Adrenal gland (tissue), 12 donors: ENCODE data around the gene PLAC8L1. TPM values are rescaled to one million over a fixed set of nuclear protein-coding genes. Genes with fewer than 3 reads are reported as not detected.

ENCODE experiments used
- DNase-seq, 7 donors: peaks; one replicate each; pipeline ENCODE4 v3.0.0-alpha.2; 2019 to 2020
- H3K27ac ChIP-seq, 5 donors: fragments of 200-600 bp; sonication (generic) in 4 of 5; 1 replicate in 3 of 5; 2 replicates in 2 of 5; pipeline versions ENCODE4 v1.5.1 to v1.8.0; 2016 to 2020; ENCODE audit warnings: mild to moderate bottlenecking in 1 of 5
- H3K27me3 ChIP-seq: fragments of 200-600 bp; 2 replicates; pipeline ENCODE4 v1.8.0; 2021
- H3K36me3 ChIP-seq, 2 donors: fragments of 200-600 bp; replicated peaks in 1 of 2; 1 replicate in 1 of 2; 2 replicates in 1 of 2; pipeline versions ENCODE4 v1.5.1 to v1.8.0; 2018 to 2022
- H3K4me1 ChIP-seq, 2 donors: fragments of 200-600 bp; replicated peaks in 1 of 2; 1 replicate in 1 of 2; 2 replicates in 1 of 2; pipeline versions ENCODE4 v1.5.1 to v1.8.0; 2018 to 2021
- H3K4me3 ChIP-seq, 4 donors: fragments of 200-600 bp; sonication (generic) in 3 of 4; one replicate each; pipeline ENCODE4 v1.5.1; 2016 to 2018
- H3K9me3 ChIP-seq, 3 donors: fragments of 200-600 bp; sonication (generic) in 1 of 3; replicated peaks in 1 of 3; 1 replicate in 2 of 3; 2 replicates in 1 of 3; pipeline versions ENCODE4 v1.5.1 to v1.8.0; 2016 to 2021
- POLR2A ChIP-seq, 2 donors: fragments of 450-650 bp; IDR thresholded peaks; one replicate each; pipeline ENCODE4 v1.6.1; 2017; ENCODE audit warnings: antibody characterized with exemption in 2 of 2, mild to moderate bottlenecking in 2 of 2, moderate library complexity in 1 of 2
- WGBS, 4 donors: extraction: QIAGEN DNeasy Blood & Tissue Kit in 2 of 4; methylation state at CpG; one replicate each; pipeline versions ENCODE4 v1.1.5 to v1.1.7; 2013 to 2017; 5-methylcytosine and 5-hydroxymethylcytosine counted together
- intact Hi-C, 2 donors: fragments of 100-400 bp; cut with DNase I; formaldehyde crosslinking; loops; one replicate each; pipeline versions ENCODE4 v1.14.1 to v1.15.0; 2022 to 2023
- polyA plus RNA-seq, 3 donors: library from polyadenylated mRNA; stranded (reverse); fragments of 200-250 nt in 2 of 3; fragments of 350-450 nt in 1 of 3; fragmentation: Illumina TruSeq in 1 of 3; extraction: RNeasy Lipid Tissue Mini Kit (QIAGEN cat#74804) in 1 of 3; gene quantifications; one replicate each; pipeline ENCODE4 v1.2.3, GENCODE V29; 2013 to 2014
- total RNA-seq, 9 donors: library from RNA; depleted of rRNA in 4 of 9; stranded (reverse); fragments of >200 nt in 4 of 9; fragments of 120-200 nt in 1 of 9; fragmentation: NEBNext Ultra II Directional in 1 of 9; extraction: Animal tissue kit (Norgen Biotek cat#: 25700) in 1 of 9; gene quantifications; one replicate each; pipeline versions ENCODE4 v1.1.0 to v1.2.4, GENCODE V29; 2013 to 2023
- TF ChIP-seq, protein P1 (sequence below), 6 experiments: fragments of 450-650 bp in 4 of 6; fragments of 200-600 bp in 2 of 6; sonication (generic) in 1 of 6; IDR thresholded peaks; 1 replicate in 5 of 6; 2 replicates in 1 of 6; pipeline versions ENCODE4 v1.5.1 to v1.8.0; 2016 to 2021; ENCODE audit warnings: antibody characterized with exemption in 6 of 6, mild to moderate bottlenecking in 2 of 6, moderate library complexity in 1 of 6
- donor health status: healthy with polysubstance abuse.
- donor health status: Bipolar disorder and iron deficiency.
- donor health status: DM: yes; HTN: yes; CAD: no.
- donor health status: DM: no; HTN: no; CAD: no.
- donor health status: DM: no; HTN: no; CAD: no.
- donor health status: DM: yes; HTN: yes; CAD: no.

The PLAC8L1 gene
- total and polyA plus RNA-seq, 12 donors = 0.37 to 1.2 (median 0.97) TPM; not detected in 7

DNA sequence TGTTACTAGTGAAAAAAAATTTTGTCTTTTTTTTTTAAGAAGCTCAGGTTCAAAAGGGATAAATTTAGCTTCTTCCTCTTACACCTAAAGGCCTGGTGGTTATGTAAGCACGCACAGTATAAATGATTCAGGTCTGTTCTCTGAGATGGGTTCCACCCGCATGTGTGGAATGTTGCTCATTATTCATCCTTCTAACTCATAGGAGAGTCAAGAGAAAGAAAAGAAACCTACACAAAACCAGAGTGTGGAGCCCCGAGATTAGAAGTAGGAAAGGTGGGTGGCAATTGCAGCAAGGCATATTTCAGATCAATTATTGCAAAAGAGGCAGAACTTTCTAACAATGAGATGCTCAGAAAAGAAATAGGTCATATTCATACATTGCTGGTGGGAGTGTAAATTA is 13.5 kb downstream of the PLAC8L1 start:
- Histone ChIP-seq H3K36me3 (no peaks in the 10 kb centered on the region), H3K4me1 (no peaks in the 10 kb centered on the region), H3K27ac (no peak overlapping the region), H3K4me3 (no peak overlapping the region), H3K9me3 (no peaks in the 10 kb centered on the region), H3K27me3 (no peaks in the 10 kb centered on the region)
- intact Hi-C loops = no loop called here
- WGBS, 4 donors = 86 to 93% (median 89%) methylated on average over 3 of the region's 3 CpGs
- DNase-seq = no peak
- TF ChIP-seq POLR2A (IDR thresholded peaks at IDR 0.05) = no peak
- TF ChIP-seq, protein P1, sequence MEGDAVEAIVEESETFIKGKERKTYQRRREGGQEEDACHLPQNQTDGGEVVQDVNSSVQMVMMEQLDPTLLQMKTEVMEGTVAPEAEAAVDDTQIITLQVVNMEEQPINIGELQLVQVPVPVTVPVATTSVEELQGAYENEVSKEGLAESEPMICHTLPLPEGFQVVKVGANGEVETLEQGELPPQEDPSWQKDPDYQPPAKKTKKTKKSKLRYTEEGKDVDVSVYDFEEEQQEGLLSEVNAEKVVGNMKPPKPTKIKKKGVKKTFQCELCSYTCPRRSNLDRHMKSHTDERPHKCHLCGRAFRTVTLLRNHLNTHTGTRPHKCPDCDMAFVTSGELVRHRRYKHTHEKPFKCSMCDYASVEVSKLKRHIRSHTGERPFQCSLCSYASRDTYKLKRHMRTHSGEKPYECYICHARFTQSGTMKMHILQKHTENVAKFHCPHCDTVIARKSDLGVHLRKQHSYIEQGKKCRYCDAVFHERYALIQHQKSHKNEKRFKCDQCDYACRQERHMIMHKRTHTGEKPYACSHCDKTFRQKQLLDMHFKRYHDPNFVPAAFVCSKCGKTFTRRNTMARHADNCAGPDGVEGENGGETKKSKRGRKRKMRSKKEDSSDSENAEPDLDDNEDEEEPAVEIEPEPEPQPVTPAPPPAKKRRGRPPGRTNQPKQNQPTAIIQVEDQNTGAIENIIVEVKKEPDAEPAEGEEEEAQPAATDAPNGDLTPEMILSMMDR (IDR thresholded peaks at IDR 0.05) = no peak

DNA sequence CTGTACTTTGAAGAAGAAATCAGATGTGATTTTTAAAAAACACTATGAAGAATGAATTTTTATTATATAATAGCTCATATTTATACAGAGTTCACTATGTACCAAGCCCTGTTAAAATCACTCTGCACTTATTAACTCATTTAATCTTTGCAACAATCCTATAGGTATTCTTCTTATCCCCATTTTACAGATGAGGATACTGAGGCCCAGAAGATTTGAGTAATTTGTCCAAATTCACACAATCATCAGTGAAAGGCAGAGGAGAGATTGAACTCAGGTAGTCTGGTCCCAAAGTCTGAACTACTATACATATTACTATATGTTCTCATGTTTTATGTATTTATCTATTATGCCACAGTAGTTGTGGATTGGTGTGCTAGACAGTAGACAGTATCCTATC is 16.1 kb downstream of the PLAC8L1 start:
- Histone ChIP-seq H3K4me3 (no peak overlapping the region), H3K27me3 (no peaks in the 10 kb centered on the region), H3K27ac (no peak overlapping the region), H3K4me1 (no peaks in the 10 kb centered on the region), H3K9me3 (no peaks in the 10 kb centered on the region), H3K36me3 (no peaks in the 10 kb centered on the region)
- intact Hi-C loops = no loop called here
- DNase-seq = no peak
- TF ChIP-seq, protein P1 (IDR thresholded peaks at IDR 0.05) = no peak
- TF ChIP-seq POLR2A (IDR thresholded peaks at IDR 0.05) = no peak

DNA sequence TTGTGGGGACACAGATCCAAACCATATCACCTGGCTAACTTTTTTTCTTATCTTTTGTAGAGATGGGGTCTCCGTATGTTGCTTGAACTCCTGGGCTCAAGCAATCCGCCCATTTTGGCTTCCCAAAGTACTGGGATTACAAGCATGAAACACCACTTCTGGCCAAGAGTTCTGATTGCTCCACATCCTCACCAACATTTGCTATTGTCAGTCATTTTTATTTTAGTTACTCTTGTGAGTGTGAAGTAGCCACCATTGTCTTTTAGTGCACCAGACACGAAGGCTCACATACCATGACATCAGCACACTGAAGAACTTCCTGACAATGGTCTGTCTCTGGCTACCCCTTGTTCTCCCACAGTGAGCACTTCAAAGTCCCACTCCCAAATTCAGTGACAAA is 17.3 kb downstream of the PLAC8L1 start:
- H3K9me3 ChIP-seq = no peaks in the 10 kb centered on the region

DNA sequence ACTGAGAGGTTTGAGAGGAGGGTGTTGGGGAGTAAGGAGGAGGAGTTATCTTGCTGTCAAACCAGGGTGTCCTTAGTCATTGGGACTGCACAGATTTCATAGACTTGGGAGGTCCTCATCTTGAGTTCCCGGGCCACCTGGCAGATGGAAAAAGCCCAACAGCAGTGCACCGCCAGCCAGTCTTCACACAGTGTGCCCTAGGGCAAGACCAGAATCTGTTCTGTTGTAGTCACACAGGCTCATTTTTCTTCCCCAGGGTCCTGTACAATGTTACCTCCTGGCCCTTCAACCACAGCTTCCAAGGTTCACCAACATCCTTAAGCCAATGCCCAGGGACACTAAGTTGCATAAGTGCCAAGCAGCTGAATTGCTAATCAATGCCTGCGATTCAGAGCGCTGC is 21.0 kb downstream of the PLAC8L1 start:
- Histone ChIP-seq H3K4me3 (no peak overlapping the region), H3K9me3 (no peaks in the 10 kb centered on the region), H3K36me3 (no peaks in the 10 kb centered on the region), H3K4me1 (no peaks in the 10 kb centered on the region), H3K27me3 (no peaks in the 10 kb centered on the region), H3K27ac (no peak overlapping the region)
- intact Hi-C loops = no loop called here
- no peak for DNase-seq
- 93 to 100% (median 97%) methylated on average over 4 of the region's 4 CpGs for WGBS, 4 donors
- TF ChIP-seq POLR2A (IDR thresholded peaks at IDR 0.05) = no peak
- TF ChIP-seq, protein P1 (IDR thresholded peaks at IDR 0.05) = no peak

More for the DNA sequence above, 17.3 kb downstream of the PLAC8L1 start:
- no peak overlapping the region for H3K4me3 ChIP-seq
- WGBS, 4 donors = 79 to 94% (median 86%) methylated on average over 3 of the region's 3 CpGs
- DNase-seq = no peak
- no peak overlapping the region for H3K27ac ChIP-seq
- H3K4me1 ChIP-seq = no peaks in the 10 kb centered on the region
- intact Hi-C loops = no loop called here
- no peaks in the 10 kb centered on the region for H3K27me3 ChIP-seq
- TF ChIP-seq, protein P1 (IDR thresholded peaks at IDR 0.05) = no peak
- no peak for TF ChIP-seq POLR2A (IDR thresholded peaks at IDR 0.05)
- no peaks in the 10 kb centered on the region for H3K36me3 ChIP-seq
